HCT116 (cell line): ENCODE measurements around the gene STK32C.

ENCODE experiments used
- CEBPB ChIP-seq: IDR thresholded peaks from 2 replicates; pipeline ENCODE4 v1.6.1; 2012; ENCODE audit warnings: low read depth
- CTCF ChIP-seq, 3 experiments: fragments of 200-600 bp in 1 of 3; sonication (generic) in 1 of 3; IDR thresholded peaks in 2 of 3; conservative IDR thresholded peaks in 1 of 3; 2 replicates each; pipeline ENCODE4 v1.5.1; 2012 to 2017; ENCODE audit warnings: low read depth in 2 of 3, low read length in 2 of 3, antibody characterized with exemption in 1 of 3, borderline replicate concordance in 1 of 3, control low read depth in 1 of 3, mild to moderate bottlenecking in 1 of 3, mixed read lengths in 1 of 3, mixed run types in 1 of 3, moderate library complexity in 1 of 3; ENCODE audit not compliant: insufficient read depth in 1 of 3
- EZH2 ChIP-seq: fragments of 200-600 bp; sonication (generic); IDR thresholded peaks from 2 replicates; pipeline ENCODE4 v1.6.1; 2017; ENCODE audit warnings: antibody characterized with exemption, mixed run types
- FOSL1 ChIP-seq: IDR thresholded peaks from 2 replicates; pipeline ENCODE4 v1.6.1; 2012; ENCODE audit warnings: low read depth
- POLR2A ChIP-seq: IDR thresholded peaks from 2 replicates; pipeline ENCODE4 v1.7.0; 2011; ENCODE audit warnings: borderline replicate concordance; ENCODE audit not compliant: insufficient read depth, insufficient read length; ENCODE audit errors: extremely low read depth
- POLR2AphosphoS5 ChIP-seq: IDR thresholded peaks from 2 replicates; pipeline ENCODE4 v1.6.1; 2011; ENCODE audit warnings: mild to moderate bottlenecking, low read depth, low read length, moderate library complexity
- RAD21 ChIP-seq: IDR thresholded peaks from 2 replicates; pipeline ENCODE4 v1.6.1; 2012; ENCODE audit warnings: low read depth, mild to moderate bottlenecking
- SIN3A ChIP-seq: IDR thresholded peaks from 2 replicates; pipeline ENCODE4 v1.6.1; 2012; ENCODE audit warnings: low read depth
- SP1 ChIP-seq: IDR thresholded peaks from 2 replicates; pipeline ENCODE4 v1.6.1; 2012; ENCODE audit warnings: low read depth
- SRF ChIP-seq: IDR thresholded peaks from 2 replicates; pipeline ENCODE4 v1.6.1; 2012; ENCODE audit warnings: low read depth
- TCF7L2 ChIP-seq: IDR thresholded peaks from 2 replicates; pipeline ENCODE4 v1.7.0; 2011; ENCODE audit warnings: borderline replicate concordance, inconsistent platforms; ENCODE audit not compliant: insufficient read depth, insufficient read length; ENCODE audit errors: extremely low read depth
- YY1 ChIP-seq: IDR thresholded peaks from 2 replicates; pipeline ENCODE4 v1.6.1; 2011; ENCODE audit warnings: low read length, low read depth, moderate library complexity, mild to moderate bottlenecking; ENCODE audit not compliant: insufficient replicate concordance; ENCODE audit errors: extremely low read depth
- TF ChIP-seq, protein P1 (sequence below): IDR thresholded peaks from 2 replicates; pipeline ENCODE4 v1.6.1; 2012; ENCODE audit warnings: low read depth
- TF ChIP-seq, protein P2 (sequence below): IDR thresholded peaks from 2 replicates; pipeline ENCODE4 v1.6.1; 2012

DNA sequence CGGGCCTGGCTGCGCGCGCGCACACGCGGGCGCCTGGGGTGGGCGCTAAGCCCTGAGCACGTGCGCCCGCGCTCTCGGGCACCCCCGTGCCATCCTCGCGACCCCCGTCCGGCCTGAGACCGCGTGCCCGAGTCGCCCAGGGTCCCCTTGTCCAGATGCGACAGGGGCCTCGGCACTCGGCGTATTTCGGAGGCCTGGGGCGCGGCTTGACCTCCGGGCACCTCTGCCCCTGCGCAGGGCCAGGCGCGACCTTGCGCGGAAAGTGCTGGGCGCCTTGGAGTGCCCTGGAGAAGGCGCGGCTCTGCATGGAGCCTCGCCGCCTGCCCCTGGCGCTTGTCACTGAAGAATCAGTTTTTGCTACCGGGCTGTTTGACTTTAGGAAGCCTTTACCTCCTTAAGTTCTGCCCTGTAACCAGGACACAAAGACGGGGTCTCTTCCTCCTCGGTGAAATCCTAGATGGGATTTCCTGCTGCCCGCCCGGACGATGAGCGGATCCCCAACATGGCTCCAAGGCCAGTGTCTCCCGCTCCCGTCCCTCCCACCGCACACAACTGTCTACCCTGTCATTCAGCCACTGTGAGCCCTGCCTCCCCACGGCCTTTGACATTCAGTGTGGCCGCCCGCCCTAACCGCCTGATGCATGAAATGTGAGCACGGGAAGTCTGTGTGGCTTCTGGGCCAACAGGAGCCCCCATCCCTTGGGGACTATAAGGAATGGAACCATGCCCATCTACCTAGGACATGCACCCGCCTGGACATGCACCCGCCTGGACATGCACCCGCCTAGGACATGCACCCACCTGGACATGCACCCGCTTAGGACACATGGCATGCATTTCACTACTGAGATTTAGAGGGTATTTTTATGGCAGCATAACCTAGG lies 1.1 kb upstream of the STK32C start:
- TF ChIP-seq CTCF (IDR thresholded peaks at IDR 0.05 in 2 of 3, conservative IDR thresholded peaks at IDR 0.05 in 1 of 3; ENCODE audit: borderline replicate concordance in 1 of 3, insufficient read depth in 1 of 3, low read depth in 2 of 3, low read length in 2 of 3): no peak
- TF ChIP-seq CEBPB: no peak
- no peak for TF ChIP-seq POLR2A
- TF ChIP-seq, protein P1, sequence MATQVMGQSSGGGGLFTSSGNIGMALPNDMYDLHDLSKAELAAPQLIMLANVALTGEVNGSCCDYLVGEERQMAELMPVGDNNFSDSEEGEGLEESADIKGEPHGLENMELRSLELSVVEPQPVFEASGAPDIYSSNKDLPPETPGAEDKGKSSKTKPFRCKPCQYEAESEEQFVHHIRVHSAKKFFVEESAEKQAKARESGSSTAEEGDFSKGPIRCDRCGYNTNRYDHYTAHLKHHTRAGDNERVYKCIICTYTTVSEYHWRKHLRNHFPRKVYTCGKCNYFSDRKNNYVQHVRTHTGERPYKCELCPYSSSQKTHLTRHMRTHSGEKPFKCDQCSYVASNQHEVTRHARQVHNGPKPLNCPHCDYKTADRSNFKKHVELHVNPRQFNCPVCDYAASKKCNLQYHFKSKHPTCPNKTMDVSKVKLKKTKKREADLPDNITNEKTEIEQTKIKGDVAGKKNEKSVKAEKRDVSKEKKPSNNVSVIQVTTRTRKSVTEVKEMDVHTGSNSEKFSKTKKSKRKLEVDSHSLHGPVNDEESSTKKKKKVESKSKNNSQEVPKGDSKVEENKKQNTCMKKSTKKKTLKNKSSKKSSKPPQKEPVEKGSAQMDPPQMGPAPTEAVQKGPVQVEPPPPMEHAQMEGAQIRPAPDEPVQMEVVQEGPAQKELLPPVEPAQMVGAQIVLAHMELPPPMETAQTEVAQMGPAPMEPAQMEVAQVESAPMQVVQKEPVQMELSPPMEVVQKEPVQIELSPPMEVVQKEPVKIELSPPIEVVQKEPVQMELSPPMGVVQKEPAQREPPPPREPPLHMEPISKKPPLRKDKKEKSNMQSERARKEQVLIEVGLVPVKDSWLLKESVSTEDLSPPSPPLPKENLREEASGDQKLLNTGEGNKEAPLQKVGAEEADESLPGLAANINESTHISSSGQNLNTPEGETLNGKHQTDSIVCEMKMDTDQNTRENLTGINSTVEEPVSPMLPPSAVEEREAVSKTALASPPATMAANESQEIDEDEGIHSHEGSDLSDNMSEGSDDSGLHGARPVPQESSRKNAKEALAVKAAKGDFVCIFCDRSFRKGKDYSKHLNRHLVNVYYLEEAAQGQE: no peak
- no peak for TF ChIP-seq EZH2
- no peak for TF ChIP-seq YY1
- TF ChIP-seq FOSL1: no peak
- TF ChIP-seq SP1: no peak
- TF ChIP-seq, protein P2, sequence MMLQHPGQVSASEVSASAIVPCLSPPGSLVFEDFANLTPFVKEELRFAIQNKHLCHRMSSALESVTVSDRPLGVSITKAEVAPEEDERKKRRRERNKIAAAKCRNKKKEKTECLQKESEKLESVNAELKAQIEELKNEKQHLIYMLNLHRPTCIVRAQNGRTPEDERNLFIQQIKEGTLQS: no peak
- no peak for TF ChIP-seq SIN3A
- no peak for TF ChIP-seq SRF
- no peak for TF ChIP-seq RAD21
- TF ChIP-seq POLR2AphosphoS5: no peak; the same call in 1 of the 2 replicates
- no peak for TF ChIP-seq TCF7L2
